Thyroid gland (tissue), 4 donors: ENCODE measurements around the gene PCBP1.

Experiments used
- CTCF ChIP-seq, 6 experiments: fragments of 200-600 bp in 3 of 6; fragments of 450-650 bp in 3 of 6; sonication (generic) in 3 of 6; IDR thresholded peaks; one replicate each; pipeline ENCODE4 v1.5.1; 2016 to 2019; ENCODE audit warnings: antibody characterized with exemption in 6 of 6, mild to moderate bottlenecking in 2 of 6, inconsistent platforms in 1 of 6, moderate library complexity in 1 of 6
- POLR2A ChIP-seq, 2 donors: fragments of 450-650 bp; IDR thresholded peaks; one replicate each; pipeline ENCODE4 v1.6.1; 2017; ENCODE audit warnings: antibody characterized with exemption in 2 of 2, mild to moderate bottlenecking in 2 of 2, moderate library complexity in 1 of 2

GRCh38 chr2:70043252-70043875 lies 43.9 kb upstream of the PCBP1 start:
- TF ChIP-seq CTCF (IDR thresholded peaks at IDR 0.05) (no peak), POLR2A (IDR thresholded peaks at IDR 0.05) (no peak)
